GM18517 (cell line): ENCODE data around the gene ALAD.
"Not testable (repeated sequence)": the region's sequence is repeated elsewhere in the genome, so short reads cannot be mapped to it uniquely, and the experiment has no call there.

ENCODE experiments used
- ATAC-seq: cut with Tn5 transposase; IDR thresholded peaks from one replicate; pipeline ENCODE4 v1.9.1; 2021; ENCODE audit warnings: mild to moderate bottlenecking, moderate library complexity; ENCODE audit not compliant: unreplicated experiment

The ALAD gene

GRCh38 chr9:113401027-113401792, at the start of gene ALAD:
TSS of gene ALAD (minus strand) at chr9:113401284. CDS start at chr9:113393559, 7,725 bp downstream.
- ATAC-seq: peak; percentile 90

GRCh38 chr9:113449376-113449775, 48.3 kb upstream of the ALAD start:
- ATAC-seq: no peak

- no peak for ATAC-seq
Observed at GRCh38 chr9:113446323-113446740, 45.2 kb upstream of the ALAD start.

GRCh38 chr9:113444736-113445135, 43.7 kb upstream of the ALAD start:
- ATAC-seq: no peak

- ATAC-seq: not testable (repeated sequence)
Observed at GRCh38 chr9:113437716-113438115, 36.6 kb upstream of the ALAD start.

GRCh38 chr9:113436728-113437515, 35.8 kb upstream of the ALAD start:
- no peak for ATAC-seq

GRCh38 chr9:113431191-113431590, 30.1 kb upstream of the ALAD start:
- no peak for ATAC-seq

- no peak for ATAC-seq
Observed at GRCh38 chr9:113428062-113428615, 27.1 kb upstream of the ALAD start.

GRCh38 chr9:113427629-113428028, 26.5 kb upstream of the ALAD start:
- ATAC-seq: no peak

- no peak for ATAC-seq
Observed at GRCh38 chr9:113426701-113427100, 25.6 kb upstream of the ALAD start.

- ATAC-seq: no peak
Observed at GRCh38 chr9:113425072-113425471, 24.0 kb upstream of the ALAD start.

GRCh38 chr9:113421726-113422125, 20.6 kb upstream of the ALAD start:
- no peak for ATAC-seq

- no peak for ATAC-seq
Observed at GRCh38 chr9:113417370-113417769, 16.3 kb upstream of the ALAD start.

GRCh38 chr9:113416149-113416721, 15.2 kb upstream of the ALAD start:
- ATAC-seq: peak; percentile 95

- peak; percentile 84 for ATAC-seq
Observed at GRCh38 chr9:113410207-113410864, 9.3 kb upstream of the ALAD start, which contains the start of the genes C9orf43 and POLE3. TSS of gene C9orf43 (plus strand) at chr9:113410747. CDS start at chr9:113413494, 2,747 bp downstream. TSS of gene POLE3 (minus strand) at chr9:113410675. CDS start at chr9:113410293, 382 bp downstream.

GRCh38 chr9:113409883-113410206, 8.8 kb upstream of the ALAD start:
- ATAC-seq: no peak

GRCh38 chr9:113409481-113409880, 8.4 kb upstream of the ALAD start:
- ATAC-seq: no peak

- peak; percentile 37 for ATAC-seq
Observed at GRCh38 chr9:113406873-113407511, 5.9 kb upstream of the ALAD start.

GRCh38 chr9:113406353-113406752, 5.3 kb upstream of the ALAD start:
- not testable (repeated sequence) for ATAC-seq

- no peak for ATAC-seq
Observed at GRCh38 chr9:113403646-113404045, 2.6 kb upstream of the ALAD start.
